OCI-LY3 (cell line): Measurements from ENCODE around the gene COL26A1.
"Not testable (repeated sequence)": the region's sequence is repeated elsewhere in the genome, so short reads cannot be mapped to it uniquely, and the experiment has no call there.

Experiments
- H2AFZ ChIP-seq: fragments of 200-600, 300-600 bp; shearing (Covaris generic); 2 replicates; pipeline ENCODE4 v1.6.0; 2014; ENCODE audit warnings: antibody characterized with exemption, low read depth, low read length
- H3K27ac ChIP-seq: fragments of 200-600, 300-600 bp; sonication (generic); 2 replicates; pipeline ENCODE4 v1.5.1; 2014; ENCODE audit warnings: mild to moderate bottlenecking, low read length, moderate library complexity, mixed read lengths
- H3K27me3 ChIP-seq: fragments of 200-600, 300-600 bp; sonication (generic); 2 replicates; pipeline ENCODE4 v1.6.1; 2014; ENCODE audit warnings: low read depth, low read length, mixed read lengths
- H3K36me3 ChIP-seq: fragments of 200-600, 300-600 bp; sonication (generic); replicated peaks from 2 replicates; pipeline ENCODE3; 2014; ENCODE audit warnings: low read depth, low read length, mixed read lengths
- H3K4me1 ChIP-seq: fragments of 300-600, 200-600 bp; sonication (generic); 2 replicates; pipeline ENCODE4 v1.6.1; 2014; ENCODE audit warnings: low read length, mixed read lengths
- H3K4me2 ChIP-seq: fragments of 200-600, 300-600 bp; sonication (generic); 2 replicates; pipeline ENCODE4 v1.6.1; 2014; ENCODE audit warnings: low read length, mixed read lengths
- H3K4me3 ChIP-seq: fragments of 300-600, 200-600 bp; sonication (generic); 2 replicates; pipeline ENCODE4 v1.5.1; 2014; ENCODE audit warnings: antibody characterized with exemption, mild to moderate bottlenecking, low read length, moderate library complexity
- H3K79me2 ChIP-seq: fragments of 300-600, 200-600 bp; shearing (Covaris generic); 2 replicates; pipeline ENCODE4 v1.6.1; 2014; ENCODE audit warnings: mild to moderate bottlenecking, low read length, mixed read lengths
- H3K9ac ChIP-seq: fragments of 300-600, 200-600 bp; shearing (Covaris generic); 2 replicates; pipeline ENCODE4 v1.6.0; 2014; ENCODE audit warnings: mild to moderate bottlenecking, low read length, moderate library complexity
- H3K9me3 ChIP-seq: fragments of 200-600, 300-600 bp; shearing (Covaris generic); 2 replicates; pipeline ENCODE4 v1.6.1; 2014; ENCODE audit warnings: low read length, mixed read lengths; ENCODE audit not compliant: insufficient read depth
- H4K20me1 ChIP-seq: fragments of 200-600, 300-600 bp; sonication (generic); 2 replicates; pipeline ENCODE4 v1.6.1; 2016; ENCODE audit warnings: low read length, mixed read lengths; ENCODE audit not compliant: insufficient read depth
- EZH2phosphoT487 ChIP-seq: fragments of 200-600 bp; shearing (Covaris generic); IDR thresholded peaks from 2 replicates; pipeline ENCODE4 v1.6.1; 2018; ENCODE audit warnings: antibody characterized with exemption, mixed run types, low read depth
- TF ChIP-seq, protein P1 (sequence below): fragments of 200-600, 300-600 bp; sonication (generic); IDR thresholded peaks from 2 replicates; pipeline ENCODE4 v1.5.1; 2014; ENCODE audit warnings: antibody characterized with exemption, low read length, low read depth

COL26A1 gene

DNA sequence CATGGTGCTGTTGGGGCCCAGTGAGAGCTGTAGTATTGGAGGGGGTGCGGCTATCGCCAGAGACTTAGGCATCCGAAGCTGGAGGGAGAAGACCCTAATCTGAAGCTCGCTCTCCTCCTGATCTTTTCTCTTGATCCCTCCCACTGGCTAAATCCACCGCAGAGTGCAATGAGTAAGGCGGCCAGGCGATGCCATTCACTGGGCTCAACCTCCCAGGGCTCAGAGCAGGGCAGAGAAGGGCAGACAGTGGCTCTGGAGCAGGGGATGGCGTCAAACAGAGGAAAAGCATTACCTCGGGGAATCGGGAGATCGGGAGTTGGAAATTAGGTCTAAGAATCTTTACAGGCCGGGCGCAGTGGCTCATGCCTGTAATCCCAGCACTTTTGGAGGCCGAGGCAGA is 22.3 kb upstream of the COL26A1 start:
- no peaks in the 10 kb centered on the region for H4K20me1 ChIP-seq
- H3K4me2 ChIP-seq, result no peak overlapping the region
- no peaks in the 10 kb centered on the region; the same call in 1 of the 2 replicates for H3K27me3 ChIP-seq
- H3K27ac ChIP-seq, result no peak overlapping the region
- H3K4me3 ChIP-seq, result no peak overlapping the region
- H3K4me1 ChIP-seq, result no peaks in the 10 kb centered on the region
- no peak overlapping the region for H2AFZ ChIP-seq
- H3K9ac ChIP-seq, result no peak overlapping the region
- TF ChIP-seq, protein P1, sequence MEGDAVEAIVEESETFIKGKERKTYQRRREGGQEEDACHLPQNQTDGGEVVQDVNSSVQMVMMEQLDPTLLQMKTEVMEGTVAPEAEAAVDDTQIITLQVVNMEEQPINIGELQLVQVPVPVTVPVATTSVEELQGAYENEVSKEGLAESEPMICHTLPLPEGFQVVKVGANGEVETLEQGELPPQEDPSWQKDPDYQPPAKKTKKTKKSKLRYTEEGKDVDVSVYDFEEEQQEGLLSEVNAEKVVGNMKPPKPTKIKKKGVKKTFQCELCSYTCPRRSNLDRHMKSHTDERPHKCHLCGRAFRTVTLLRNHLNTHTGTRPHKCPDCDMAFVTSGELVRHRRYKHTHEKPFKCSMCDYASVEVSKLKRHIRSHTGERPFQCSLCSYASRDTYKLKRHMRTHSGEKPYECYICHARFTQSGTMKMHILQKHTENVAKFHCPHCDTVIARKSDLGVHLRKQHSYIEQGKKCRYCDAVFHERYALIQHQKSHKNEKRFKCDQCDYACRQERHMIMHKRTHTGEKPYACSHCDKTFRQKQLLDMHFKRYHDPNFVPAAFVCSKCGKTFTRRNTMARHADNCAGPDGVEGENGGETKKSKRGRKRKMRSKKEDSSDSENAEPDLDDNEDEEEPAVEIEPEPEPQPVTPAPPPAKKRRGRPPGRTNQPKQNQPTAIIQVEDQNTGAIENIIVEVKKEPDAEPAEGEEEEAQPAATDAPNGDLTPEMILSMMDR, result no peak
- no peak for TF ChIP-seq EZH2phosphoT487
- no peaks in the 10 kb centered on the region for H3K79me2 ChIP-seq
- H3K36me3 ChIP-seq, result no peaks in the 10 kb centered on the region
- H3K9me3 ChIP-seq, result no peaks in the 10 kb centered on the region

DNA sequence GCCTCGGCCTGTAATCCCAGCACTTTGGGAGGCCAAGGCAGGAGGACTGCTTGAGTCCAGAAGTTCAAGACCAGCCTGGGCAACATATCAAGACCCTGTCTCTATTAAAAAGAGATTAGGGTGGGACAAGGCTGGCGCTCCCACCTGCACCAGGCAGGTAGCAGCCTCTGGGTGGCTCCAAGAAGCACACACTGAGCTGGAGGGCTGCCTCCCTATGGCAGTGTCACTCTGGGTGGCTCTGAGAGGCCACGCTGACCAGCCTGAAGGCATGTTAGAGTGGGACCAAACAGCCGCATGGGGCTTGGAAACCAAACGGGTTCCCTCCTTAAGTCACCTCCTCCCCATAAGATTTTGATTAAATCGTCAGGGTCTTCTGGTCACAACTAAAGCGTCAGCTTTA is 19.8 kb upstream of the COL26A1 start:
- H3K4me3 ChIP-seq, result no peak overlapping the region
- no peaks in the 10 kb centered on the region; the same call in 1 of the 2 replicates for H3K27me3 ChIP-seq
- H3K36me3 ChIP-seq, result no peaks in the 10 kb centered on the region
- no peak for TF ChIP-seq EZH2phosphoT487
- TF ChIP-seq, protein P1, result no peak
- no peak overlapping the region for H3K27ac ChIP-seq
- no peaks in the 10 kb centered on the region for H3K4me1 ChIP-seq
- no peak overlapping the region for H3K4me2 ChIP-seq
- H2AFZ ChIP-seq, result no peak overlapping the region
- no peak overlapping the region for H3K9ac ChIP-seq
- H4K20me1 ChIP-seq, result no peaks in the 10 kb centered on the region
- H3K9me3 ChIP-seq, result no peaks in the 10 kb centered on the region
- no peaks in the 10 kb centered on the region for H3K79me2 ChIP-seq

DNA sequence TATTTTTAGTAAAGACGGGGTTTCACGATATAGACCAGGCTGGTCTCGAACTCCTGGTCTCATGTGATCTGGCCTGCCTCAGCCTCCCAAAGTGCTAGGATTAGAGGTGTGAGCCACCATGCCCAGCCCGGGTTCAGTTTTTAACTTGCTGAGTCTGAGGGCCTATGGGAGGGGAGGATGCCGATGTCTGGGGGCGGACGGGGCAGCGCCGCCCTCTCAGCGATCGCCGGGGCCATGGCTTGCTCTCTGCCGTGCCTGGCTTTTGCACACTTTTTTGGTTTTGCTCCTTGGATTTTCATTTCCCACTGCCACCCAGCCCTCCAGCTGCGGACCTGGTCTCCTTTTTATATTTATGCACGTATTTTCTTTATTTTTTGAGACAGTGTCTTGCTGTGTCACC is 15.2 kb upstream of the COL26A1 start:
- no peaks in the 10 kb centered on the region for H4K20me1 ChIP-seq
- no peak overlapping the region for H3K9ac ChIP-seq
- H3K79me2 ChIP-seq, result no peaks in the 10 kb centered on the region
- no peaks in the 10 kb centered on the region for H3K9me3 ChIP-seq
- no peak overlapping the region for H3K4me3 ChIP-seq
- no peaks in the 10 kb centered on the region for H3K4me1 ChIP-seq
- TF ChIP-seq, protein P1, result no peak
- TF ChIP-seq EZH2phosphoT487, result no peak
- no peak overlapping the region for H2AFZ ChIP-seq
- H3K27ac ChIP-seq, result no peak overlapping the region
- H3K27me3 ChIP-seq, result no peaks in the 10 kb centered on the region; the same call in 1 of the 2 replicates
- H3K36me3 ChIP-seq, result no peaks in the 10 kb centered on the region
- H3K4me2 ChIP-seq, result no peak overlapping the region

DNA sequence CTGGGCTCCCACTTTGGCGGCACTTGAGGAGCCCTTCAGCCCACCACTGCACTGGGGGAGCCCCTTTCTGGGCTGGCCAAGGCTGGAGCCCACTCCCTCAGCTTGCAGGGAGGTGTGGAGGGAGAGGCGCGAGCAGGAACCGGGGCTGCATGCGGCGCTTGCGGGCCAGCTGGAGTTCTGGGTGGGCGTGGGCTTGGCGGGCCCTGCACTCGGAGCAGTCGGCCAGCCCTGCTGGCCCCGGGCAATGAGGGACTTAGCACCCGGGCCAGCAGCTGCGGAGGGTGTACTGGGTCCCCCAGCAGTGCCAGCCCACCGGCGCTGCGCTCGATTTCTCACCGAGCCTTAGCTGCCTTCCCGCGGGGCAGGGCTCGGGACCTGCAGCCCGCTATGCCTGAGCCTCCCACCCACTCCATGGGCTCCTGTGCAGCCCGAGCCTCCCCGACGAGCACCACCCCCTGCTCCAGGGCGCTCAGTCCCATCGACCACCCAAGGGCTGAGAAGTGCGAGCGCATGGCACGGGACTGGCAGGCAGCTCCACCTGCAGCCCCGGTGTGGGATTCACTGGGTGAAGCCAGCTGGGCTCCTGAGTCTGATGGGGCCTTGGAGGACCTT is 14.1 kb upstream of the COL26A1 start:
- H2AFZ ChIP-seq, H3K9ac ChIP-seq, H3K4me3 ChIP-seq, H3K4me1 ChIP-seq, H3K36me3 ChIP-seq, H3K27me3 ChIP-seq, H3K9me3 ChIP-seq, H3K4me2 ChIP-seq, H3K79me2 ChIP-seq, H3K27ac ChIP-seq, H4K20me1 ChIP-seq: not testable (repeated sequence)

DNA sequence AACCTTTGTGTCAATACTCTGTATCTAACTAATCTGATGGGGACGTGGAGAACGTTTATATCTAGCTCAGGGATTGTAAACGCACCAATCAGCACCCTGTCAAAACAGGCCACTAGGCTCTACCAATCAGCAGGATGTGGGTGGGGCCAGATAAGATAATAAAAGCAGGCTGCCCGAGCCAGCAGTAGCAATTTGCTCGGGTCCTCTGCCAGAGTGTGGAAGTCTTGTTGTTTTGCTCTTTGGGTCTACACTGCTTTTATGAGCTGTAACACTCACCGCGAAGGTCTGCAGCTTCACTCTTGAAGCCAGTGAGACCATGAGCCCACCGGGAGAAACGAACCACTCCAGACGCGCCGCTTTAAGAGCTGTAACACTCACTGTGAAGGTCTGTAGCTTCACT is 13.4 kb upstream of the COL26A1 start:
- not testable (repeated sequence) for H3K27me3 ChIP-seq, H3K27ac ChIP-seq

More for the DNA sequence above, 13.4 kb upstream of the COL26A1 start:
- H3K9me3 ChIP-seq, H3K36me3 ChIP-seq, H2AFZ ChIP-seq, H3K4me1 ChIP-seq, H3K4me2 ChIP-seq, H3K79me2 ChIP-seq, H4K20me1 ChIP-seq, H3K9ac ChIP-seq, H3K4me3 ChIP-seq: not testable (repeated sequence)
